ENCODE measurements around the gene RBM17.
"Not testable (repeated sequence)": the region's sequence is repeated elsewhere in the genome, so short reads cannot be mapped to it uniquely, and the experiment has no call there.

The RBM17 gene

DNA sequence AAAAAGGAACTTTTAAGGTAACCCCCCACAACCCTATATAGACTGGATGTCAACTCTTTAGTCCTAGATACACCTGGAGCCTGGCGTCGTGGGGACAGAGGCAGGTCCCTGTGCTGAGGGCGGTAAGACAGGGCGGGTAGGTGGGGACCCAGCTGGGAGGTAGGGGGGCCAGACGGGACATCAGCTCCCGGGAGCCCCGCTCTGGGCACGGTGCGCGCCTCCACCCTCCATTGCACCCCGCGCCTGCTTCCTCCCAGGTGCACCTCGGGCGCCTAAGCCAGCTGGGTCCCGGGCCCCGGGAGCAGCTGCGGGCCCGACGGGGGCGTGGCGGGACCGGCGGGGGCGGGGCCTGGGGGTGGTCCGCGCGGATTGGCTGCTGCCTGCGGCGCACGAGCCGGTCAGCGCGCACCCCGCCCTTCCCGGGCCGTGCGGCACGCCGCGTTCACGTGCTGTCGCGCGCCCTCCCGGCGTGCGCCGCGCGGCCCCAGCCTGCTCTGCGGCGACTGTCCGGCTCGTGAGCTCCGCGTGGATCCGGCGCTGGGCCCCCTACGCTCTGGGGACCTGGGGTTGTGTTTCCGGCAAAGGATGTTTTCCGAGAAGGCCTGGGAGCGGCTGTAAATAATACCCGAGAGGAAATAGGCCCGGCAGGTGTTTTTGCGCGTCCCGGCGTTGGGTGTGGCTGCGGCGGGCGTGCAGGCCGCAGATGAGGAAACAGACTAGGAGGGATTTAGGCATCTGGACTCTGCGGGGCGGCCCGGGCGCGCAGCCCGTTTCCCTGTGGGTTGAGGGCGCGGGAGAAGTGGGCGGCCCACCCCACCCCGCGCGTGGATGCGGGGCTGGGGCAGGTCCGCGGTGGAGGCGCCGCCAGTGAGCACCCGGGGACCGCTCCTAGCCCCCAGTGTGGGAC is 74.8 kb downstream of the RBM17 start:
- no peak for FAIRE-seq

DNA sequence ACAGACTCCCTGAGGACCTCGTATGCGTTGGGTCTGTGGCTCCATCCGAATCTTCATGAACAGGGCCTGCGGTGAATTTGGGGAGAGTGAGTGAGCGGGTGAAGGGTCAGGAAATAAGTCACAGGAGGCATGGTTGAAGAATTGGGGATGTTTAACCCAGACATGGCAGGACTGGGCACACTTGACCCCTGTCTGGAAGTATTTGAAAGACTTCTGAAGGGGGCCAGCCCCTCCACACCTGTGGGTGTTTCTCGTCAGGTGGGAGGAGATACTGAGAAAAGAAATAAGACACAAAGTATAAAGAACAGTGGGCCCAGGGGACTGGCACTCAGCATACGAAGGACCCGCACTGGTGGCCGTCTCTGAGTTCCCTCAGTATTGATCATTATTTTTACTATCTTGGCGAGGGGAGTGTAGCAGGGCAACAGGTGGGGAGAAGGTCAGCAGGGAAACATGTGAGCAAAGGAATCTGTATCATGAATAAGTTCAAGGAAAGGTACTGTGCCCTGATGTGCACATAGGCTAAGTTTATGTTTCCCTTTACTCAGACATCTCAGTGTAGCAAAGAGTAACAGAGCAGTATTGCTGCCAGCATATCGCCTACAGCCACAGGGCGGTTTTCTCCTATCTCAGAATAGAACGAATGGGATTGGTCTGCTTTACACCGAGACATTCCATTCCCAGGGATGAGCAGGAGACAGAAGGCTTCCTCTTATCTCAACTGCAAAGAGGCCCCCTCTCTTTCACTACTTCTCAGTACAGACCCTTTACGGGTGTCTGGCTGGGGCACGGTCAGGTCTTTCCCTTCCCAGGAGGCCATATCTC is 75.6 kb downstream of the RBM17 start:
- no peak for FAIRE-seq

DNA sequence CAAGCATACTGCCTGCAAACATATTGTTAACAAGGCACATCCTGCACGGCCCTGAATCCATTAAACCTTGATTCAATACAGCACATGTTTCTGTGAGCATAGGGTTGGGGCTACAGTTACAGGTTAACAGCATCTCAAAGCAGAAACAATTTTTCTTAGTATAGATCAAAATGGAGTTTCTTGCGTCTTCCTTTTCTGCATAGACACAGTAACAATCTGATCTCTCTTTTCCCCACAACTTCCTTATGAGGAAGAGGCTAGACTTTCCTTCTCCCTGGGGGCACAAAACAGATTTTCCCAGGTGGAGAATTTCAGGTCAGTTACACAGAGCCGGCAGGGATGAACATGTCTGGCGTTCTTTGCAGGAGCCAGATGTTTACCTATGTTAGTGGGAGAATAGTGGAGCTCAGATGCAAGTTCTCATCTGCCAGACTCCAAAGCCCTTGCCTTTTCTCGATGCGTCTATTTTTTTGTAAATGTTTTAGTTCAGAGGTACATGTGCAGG is 76.4 kb downstream of the RBM17 start:
- FAIRE-seq, result no peak

DNA sequence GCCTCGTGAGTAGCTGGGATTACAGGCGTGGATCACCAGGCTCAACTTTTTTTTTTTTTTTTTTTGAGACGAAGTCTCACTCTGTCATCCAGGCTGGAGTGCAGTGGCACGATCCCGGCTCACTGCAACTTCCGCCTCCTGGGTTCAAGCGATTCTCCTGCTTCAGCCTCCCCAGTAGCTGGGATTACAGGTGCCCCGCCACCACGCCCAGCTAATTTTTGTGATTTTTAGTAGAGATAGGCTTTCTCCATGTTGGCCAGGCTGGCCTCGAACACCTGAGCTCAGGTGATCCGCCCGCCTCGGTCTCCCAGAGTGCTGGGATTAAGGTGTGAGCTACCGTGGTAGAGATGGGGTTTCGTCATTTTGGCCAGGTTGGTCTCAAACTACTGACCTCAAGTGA is 77.1 kb downstream of the RBM17 start:
- FAIRE-seq, result not testable (repeated sequence)

All from A204.1 (cell line).